ENCODE measurements around the gene SEC14L1.

Gene SEC14L1

DNA sequence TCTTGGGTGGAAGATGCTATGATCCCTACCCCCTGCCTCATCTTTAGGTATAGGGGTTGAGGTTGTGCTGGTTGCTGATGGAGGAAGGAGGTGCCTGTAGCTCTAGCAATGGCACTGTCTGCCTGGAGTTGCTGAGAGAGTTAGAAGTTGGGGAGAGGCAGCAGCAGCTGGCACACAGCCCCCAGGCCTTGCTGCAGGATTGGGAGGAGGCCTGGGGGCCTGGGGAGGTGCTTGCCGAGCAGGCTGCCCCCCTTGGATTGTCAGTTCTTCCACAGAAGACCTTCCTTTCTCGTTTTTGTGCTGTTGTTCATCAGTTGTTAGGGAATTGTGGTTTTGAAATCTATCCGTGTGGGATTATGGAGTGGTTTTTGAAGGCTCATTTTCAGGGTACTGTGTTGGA is 52.9 kb downstream of the SEC14L1 start:
- no peak for DNase-seq (ENCODE audit: low read depth)

- no peak for DNase-seq (ENCODE audit: low read depth)
Measured at GRCh38 chr17:77194179-77194578, 53.4 kb downstream of the SEC14L1 start.

GRCh38 chr17:77196251-77196650 is 55.5 kb downstream of the SEC14L1 start:
- no peak for DNase-seq (ENCODE audit: low read depth)

- no peak for DNase-seq (ENCODE audit: low read depth)
Measured at GRCh38 chr17:77197115-77197514, 56.3 kb downstream of the SEC14L1 start.

- DNase-seq (ENCODE audit: low read depth) = no peak
Measured at GRCh38 chr17:77200711-77201110, 59.9 kb downstream of the SEC14L1 start.

DNA sequence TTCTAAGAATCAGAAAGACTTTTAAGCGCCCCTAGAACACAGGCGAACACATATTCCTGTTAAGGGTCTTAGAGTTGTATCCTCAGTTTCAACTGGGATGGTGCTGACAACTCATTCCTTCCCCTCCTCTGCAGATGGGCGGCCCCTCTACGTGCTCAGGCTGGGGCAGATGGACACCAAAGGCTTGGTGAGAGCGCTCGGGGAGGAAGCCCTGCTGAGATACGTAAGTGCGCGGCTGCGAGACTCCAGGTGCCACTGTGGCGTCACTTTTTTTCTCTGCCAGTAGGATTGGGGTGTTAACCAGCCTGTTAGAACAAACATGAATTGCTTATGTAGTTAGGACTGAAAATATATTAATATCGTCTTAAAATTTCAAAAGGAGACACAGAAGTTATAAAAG is 62.7 kb downstream of the SEC14L1 start:
- DNase-seq (ENCODE audit: low read depth) = no peak

- no peak for DNase-seq (ENCODE audit: low read depth)
Measured at GRCh38 chr17:77203846-77204245, 63.1 kb downstream of the SEC14L1 start.

DNA sequence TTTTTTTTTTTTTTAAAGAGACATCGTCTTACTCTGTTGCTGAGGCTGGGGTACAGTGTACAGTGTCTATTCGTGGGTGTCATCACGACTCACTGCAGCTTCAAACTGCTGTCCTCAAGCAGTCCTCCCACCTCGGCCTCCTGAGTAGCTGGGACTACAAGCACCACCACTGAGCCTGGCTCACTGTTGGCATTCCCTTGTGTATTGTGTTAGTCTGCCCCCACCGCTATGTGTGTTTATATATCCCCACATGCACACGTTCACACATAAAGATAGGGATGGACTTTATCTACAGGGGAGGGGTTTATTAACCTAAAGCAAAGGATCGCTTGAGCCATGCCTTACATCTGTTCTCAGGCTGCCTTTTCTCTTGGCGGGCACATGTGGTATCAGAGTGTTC is 63.8 kb downstream of the SEC14L1 start:
- DNase-seq (ENCODE audit: low read depth) = no peak

GRCh38 chr17:77205396-77206125 is 64.8 kb downstream of the SEC14L1 start:
- DNase-seq (ENCODE audit: low read depth) = no peak

- DNase-seq (ENCODE audit: low read depth) = no peak
Measured at GRCh38 chr17:77206158-77206956, 65.6 kb downstream of the SEC14L1 start.

- no peak for DNase-seq (ENCODE audit: low read depth)
Measured at GRCh38 chr17:77207689-77208216, 67.0 kb downstream of the SEC14L1 start.

DNA sequence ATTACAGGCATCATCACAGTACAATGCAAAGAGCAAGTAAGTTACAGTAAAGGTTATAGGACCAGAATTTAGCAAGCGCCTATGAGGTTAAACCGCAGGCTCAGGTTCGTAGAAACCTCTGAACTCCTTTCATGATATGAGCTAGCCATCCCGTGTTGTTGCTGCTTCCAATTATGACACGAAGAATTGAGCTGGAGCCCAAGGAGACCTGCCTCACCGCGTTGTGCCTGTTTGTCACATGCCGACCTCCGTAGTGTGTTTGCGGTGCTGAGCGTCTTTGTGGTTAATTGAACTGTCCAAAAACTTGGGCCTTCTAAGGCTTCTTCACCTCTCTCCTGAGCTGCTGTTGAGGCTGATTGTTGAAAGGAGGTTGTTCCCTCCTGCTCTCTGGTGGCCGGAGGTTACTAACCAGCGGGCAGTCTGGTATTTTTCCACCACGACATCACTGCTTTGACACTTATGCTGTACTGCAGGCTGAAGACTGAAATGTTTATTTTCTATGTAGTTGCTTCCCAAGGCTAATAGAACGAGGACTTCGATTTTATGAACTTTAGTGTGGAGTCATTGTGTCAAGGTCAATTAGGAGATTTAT is 67.5 kb downstream of the SEC14L1 start:
- DNase-seq (ENCODE audit: low read depth) = no peak

GRCh38 chr17:77208856-77209255 is 68.1 kb downstream of the SEC14L1 start:
- no peak for DNase-seq (ENCODE audit: low read depth)

DNA sequence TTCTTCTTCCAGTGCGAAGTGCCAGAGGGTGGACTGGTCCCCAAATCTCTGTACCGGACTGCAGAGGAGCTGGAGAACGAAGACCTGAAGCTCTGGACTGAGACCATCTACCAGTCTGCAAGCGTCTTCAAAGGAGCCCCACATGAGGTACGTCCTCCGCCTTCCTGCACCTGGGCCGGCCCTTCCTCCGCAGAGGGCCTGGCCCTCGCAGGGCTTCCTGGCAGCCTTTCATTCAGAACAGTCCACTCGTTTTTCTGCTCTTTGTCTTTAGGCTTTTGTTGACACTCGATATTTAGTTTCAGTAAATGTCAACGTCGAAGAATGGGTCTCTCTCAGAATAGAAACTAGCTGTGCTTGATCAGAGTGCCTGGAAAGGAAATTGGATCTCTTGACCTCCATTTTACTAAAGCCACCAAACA is 68.6 kb downstream of the SEC14L1 start:
- DNase-seq (ENCODE audit: low read depth) = no peak

GRCh38 chr17:77210331-77210730 is 69.6 kb downstream of the SEC14L1 start:
- DNase-seq (ENCODE audit: low read depth) = no peak

GRCh38 chr17:77210946-77211541 is 70.3 kb downstream of the SEC14L1 start:
- DNase-seq (ENCODE audit: low read depth) = no peak

DNA sequence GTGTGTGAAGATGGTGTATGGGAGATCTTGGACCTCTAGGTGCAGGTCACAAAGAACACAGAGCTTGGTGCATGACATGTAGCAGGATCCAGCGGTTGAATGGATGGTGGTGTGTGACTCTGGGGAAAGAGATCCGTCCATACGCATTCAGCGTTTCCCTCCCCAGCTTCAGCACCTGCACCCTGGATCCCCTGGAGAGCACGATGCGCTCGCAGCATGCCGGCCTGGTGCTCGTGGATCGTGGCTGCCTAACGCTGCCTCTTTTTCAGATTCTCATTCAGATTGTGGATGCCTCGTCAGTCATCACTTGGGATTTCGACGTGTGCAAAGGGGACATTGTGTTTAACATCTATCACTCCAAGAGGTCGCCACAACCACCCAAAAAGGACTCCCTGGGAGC is 70.9 kb downstream of the SEC14L1 start:
- no peak for DNase-seq (ENCODE audit: low read depth)

DNA sequence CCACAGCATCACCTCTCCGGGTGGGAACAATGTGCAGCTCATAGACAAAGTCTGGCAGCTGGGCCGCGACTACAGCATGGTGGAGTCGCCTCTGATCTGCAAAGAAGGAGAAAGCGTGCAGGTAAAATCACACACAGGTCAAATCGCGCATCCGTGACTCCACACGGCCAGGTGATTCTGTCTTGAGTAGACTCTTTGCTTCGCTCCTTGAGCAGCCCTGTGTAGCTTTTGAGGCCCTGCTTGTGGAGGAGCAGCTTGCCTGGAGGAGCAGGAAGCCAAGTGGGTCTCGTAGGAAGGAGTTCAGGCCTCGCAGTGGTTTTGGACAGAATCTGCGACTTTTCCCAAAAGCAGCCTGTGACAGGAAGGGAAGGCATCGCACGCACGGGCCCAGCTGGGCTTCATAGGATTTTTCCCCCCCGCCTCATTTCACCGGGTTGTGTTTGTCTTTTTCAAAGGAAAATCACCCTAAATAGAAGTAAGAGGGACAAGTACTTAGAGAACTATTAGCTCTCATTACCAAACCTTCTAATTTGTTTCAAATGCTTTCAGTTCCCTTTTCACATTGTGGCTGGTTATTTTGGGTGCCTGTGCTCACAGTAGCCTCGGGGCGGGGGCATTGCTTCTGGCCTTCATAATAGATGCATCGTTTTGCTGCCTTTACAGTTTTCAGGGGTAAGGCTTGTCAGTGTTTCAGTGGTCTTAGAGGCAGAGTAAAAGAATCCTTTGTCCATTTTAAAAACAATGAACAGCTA is 71.5 kb downstream of the SEC14L1 start:
- no peak for DNase-seq (ENCODE audit: low read depth)

DNA sequence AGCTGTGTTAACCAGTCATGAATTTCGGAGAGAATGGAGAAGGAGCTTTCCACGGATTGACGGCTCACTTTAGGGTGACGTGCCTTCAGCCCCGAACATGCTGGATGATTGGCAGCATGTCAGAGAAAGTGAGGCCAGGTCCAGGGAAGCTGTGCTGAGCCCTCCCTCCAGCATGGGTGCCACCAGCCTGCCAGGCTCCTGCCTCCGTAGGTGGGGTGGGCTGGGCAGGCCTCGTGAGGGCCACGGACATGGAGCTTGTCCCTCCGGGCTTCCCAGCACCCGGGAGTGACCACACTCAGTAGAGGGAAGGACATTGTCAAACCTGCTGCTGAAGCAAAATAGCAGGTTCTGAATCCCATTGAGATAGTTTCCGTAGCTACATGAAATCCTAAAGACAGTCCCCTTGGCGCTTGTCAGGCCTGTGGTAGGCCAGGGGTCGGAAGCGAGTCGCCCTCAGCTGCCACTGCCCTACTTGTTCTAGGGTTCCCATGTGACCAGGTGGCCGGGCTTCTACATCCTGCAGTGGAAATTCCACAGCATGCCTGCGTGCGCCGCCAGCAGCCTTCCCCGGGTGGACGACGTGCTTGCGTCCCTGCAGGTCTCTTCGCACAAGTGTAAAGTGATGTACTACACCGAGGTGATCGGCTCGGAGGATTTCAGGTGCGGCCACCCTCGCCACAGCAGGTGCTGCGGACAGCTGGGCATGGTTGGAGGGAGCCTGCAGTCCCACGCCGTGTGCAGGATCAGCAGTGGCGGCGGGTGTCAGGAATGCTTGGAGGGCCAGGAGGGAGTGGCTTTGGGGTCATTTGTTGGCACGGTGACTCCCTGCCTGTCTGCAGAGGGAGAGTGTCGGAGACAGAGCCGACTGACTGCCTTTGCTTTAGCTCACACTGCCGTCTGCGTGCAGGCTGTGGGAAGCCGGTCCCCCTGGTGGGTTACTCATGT is 72.3 kb downstream of the SEC14L1 start:
- no peak for DNase-seq (ENCODE audit: low read depth)

DNA sequence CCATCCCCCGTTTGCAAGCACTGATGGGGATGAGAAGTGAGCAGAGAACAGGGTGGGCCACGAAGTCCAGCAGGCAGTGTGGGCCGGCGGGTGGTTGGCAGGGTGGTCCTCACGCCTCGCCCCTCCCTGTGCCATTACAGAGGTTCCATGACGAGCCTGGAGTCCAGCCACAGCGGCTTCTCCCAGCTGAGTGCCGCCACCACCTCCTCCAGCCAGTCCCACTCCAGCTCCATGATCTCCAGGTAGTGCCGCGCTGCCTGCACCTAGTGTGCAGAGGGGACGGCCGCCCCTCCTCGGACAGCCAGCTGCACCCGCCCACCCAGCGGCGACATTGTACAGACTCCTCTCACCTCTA is 73.0 kb downstream of the SEC14L1 start:
- DNase-seq (ENCODE audit: low read depth) = no peak

- DNase-seq (ENCODE audit: low read depth) = no peak
Measured at GRCh38 chr17:77214328-77214727, 73.6 kb downstream of the SEC14L1 start.
